Thoracic aorta (tissue), 2 donors: ENCODE measurements around the gene CASTOR2. TPM values are rescaled to one million over a fixed set of nuclear protein-coding genes. Genes with fewer than 3 reads are reported as not detected.

Experiments
- ATAC-seq: fragments of 150-250 bp; one replicate; pipeline ENCODE4 v1.8.0; 2017; ENCODE audit warnings: low read depth; ENCODE audit not compliant: insufficient number of reproducible peaks, low FRiP score
- DNase-seq: peaks from one replicate; pipeline ENCODE4 v3.0.0-alpha.2; 2020; ENCODE audit warnings: low spot score
- H3K27ac ChIP-seq, 2 donors: fragments of 200-600 bp; sonication (generic); 1 replicate in 1 of 2; 2 replicates in 1 of 2; pipeline ENCODE4 v1.5.1; 2016; ENCODE audit warnings: mild to moderate bottlenecking in 2 of 2, moderate library complexity in 2 of 2
- H3K27me3 ChIP-seq: fragments of 200-600 bp; sonication (generic); replicated peaks from 2 replicates; pipeline ENCODE4 v1.6.0; 2016; ENCODE audit warnings: mild to moderate bottlenecking; ENCODE audit not compliant: insufficient read depth
- H3K36me3 ChIP-seq: fragments of 200-600 bp; sonication (generic); one replicate; pipeline ENCODE4 v1.5.1; 2016
- H3K4me1 ChIP-seq, 2 donors: fragments of 200-600 bp; sonication (generic); 1 replicate in 1 of 2; 2 replicates in 1 of 2; pipeline versions ENCODE4 v1.5.1 to v1.6.0; 2016; ENCODE audit warnings: low read depth in 2 of 2, mild to moderate bottlenecking in 1 of 2; ENCODE audit not compliant: control insufficient read depth in 1 of 2
- H3K4me3 ChIP-seq: fragments of 200-600 bp; sonication (generic); 2 replicates; pipeline ENCODE4 v1.5.1; 2016; ENCODE audit warnings: mild to moderate bottlenecking
- H3K9me3 ChIP-seq: fragments of 200-600 bp; sonication (generic); 2 replicates; pipeline ENCODE4 v1.5.1; 2016
- CTCF ChIP-seq: fragments of 200-600 bp; sonication (generic); IDR thresholded peaks from one replicate; pipeline ENCODE4 v1.5.1; 2019; ENCODE audit warnings: antibody characterized with exemption
- total RNA-seq, 2 donors: library from RNA; depleted of rRNA; stranded (reverse); fragments of >200 nt; gene quantifications; one replicate each; pipeline versions ENCODE4 v1.1.0 to v1.2.3, GENCODE V29; 2016

Gene CASTOR2
- total RNA-seq, 2 donors from 2014 or later, result 16.3 to 29.9 TPM

- no peak for ATAC-seq
- no peak overlapping the region for H3K27ac ChIP-seq
- no peaks in the 10 kb centered on the region for H3K4me1 ChIP-seq
- H3K36me3 ChIP-seq, result peaks cover 12% of the 10 kb centered on the region
- no peaks in the 10 kb centered on the region for H3K27me3 ChIP-seq
- DNase-seq, result no peak
- H3K4me3 ChIP-seq, result no peak overlapping the region
- no peaks in the 10 kb centered on the region for H3K9me3 ChIP-seq
- no peak for TF ChIP-seq CTCF
Observed at GRCh38 chr7:75024922-75025321, 60.4 kb downstream of the CASTOR2 start.

- Histone ChIP-seq H3K36me3 (peaks cover 5% of the 10 kb centered on the region), H3K9me3 (no peaks in the 10 kb centered on the region)
Observed at GRCh38 chr7:75028299-75028698, 63.8 kb downstream of the CASTOR2 start.

DNA sequence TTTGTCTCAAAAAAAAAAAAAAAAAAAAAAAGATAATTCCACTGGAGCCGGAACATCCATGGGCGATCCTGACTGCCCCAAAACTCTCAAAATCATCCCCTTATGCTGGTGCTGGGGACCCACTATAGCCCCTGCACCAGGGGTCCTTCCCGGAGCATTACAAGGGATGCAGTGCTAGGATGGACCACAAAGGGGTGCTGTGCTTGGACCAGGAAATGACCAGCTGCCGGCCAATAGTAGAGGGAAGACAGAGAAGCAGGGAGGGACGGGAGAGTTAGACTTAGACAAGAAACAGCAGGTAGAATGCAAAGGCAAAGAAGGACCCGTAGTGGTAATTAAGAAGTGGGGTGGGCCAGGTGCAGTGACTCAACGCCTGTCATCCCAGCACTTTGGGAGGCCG, 68.6 kb downstream of the CASTOR2 start:
- no peaks in the 10 kb centered on the region for H3K27me3 ChIP-seq
- no peak for TF ChIP-seq CTCF
- no peaks in the 10 kb centered on the region for H3K4me1 ChIP-seq
- H3K27ac ChIP-seq, result no peak overlapping the region
- DNase-seq (no peak), ATAC-seq (no peak)
- H3K9me3 ChIP-seq, result no peaks in the 10 kb centered on the region
- H3K4me3 ChIP-seq, result no peak overlapping the region
- no peaks in the 10 kb centered on the region for H3K36me3 ChIP-seq

More at GRCh38 chr7:75028299-75028698, 63.8 kb downstream of the CASTOR2 start:
- H3K27ac ChIP-seq, result no peak overlapping the region
- no peak for TF ChIP-seq CTCF
- no peaks in the 10 kb centered on the region for H3K4me1 ChIP-seq
- H3K4me3 ChIP-seq, result no peak overlapping the region
- no peaks in the 10 kb centered on the region for H3K27me3 ChIP-seq
- DNase-seq (no peak), ATAC-seq (no peak)

- no peak for ATAC-seq
Observed at GRCh38 chr7:75033826-75034225, 69.3 kb downstream of the CASTOR2 start.

DNA sequence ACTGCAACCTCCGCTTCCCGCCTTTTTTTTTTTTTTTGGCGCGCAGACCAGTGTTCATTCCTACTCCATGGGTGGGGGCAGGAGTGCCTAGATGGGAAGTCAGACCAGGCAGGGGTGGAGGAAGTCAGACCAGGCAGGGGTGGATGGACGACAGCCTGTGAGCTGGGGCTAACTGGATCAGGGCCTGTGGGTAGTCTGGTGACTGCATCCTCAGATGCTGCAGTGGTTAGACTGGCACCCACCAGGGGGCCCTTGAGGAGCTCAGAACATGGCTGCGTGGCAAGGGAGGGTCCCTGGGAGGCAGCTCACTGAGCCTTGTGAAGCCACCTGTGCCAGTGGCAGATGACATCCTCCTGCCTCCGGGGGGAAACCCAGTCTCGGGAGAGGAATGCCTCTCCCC, 74.0 kb downstream of the CASTOR2 start:
- peaks cover 4% of the 10 kb centered on the region for H3K36me3 ChIP-seq
- no peak for ATAC-seq
- no peak for TF ChIP-seq CTCF
- H3K4me1 ChIP-seq, result no peaks in the 10 kb centered on the region
- no peak for DNase-seq
- H3K9me3 ChIP-seq, result no peaks in the 10 kb centered on the region
- H3K27me3 ChIP-seq, result no peaks in the 10 kb centered on the region
- H3K27ac ChIP-seq, result no peak overlapping the region
- H3K4me3 ChIP-seq, result no peak overlapping the region

More at GRCh38 chr7:75033826-75034225, 69.3 kb downstream of the CASTOR2 start:
- Histone ChIP-seq H3K4me1 (no peaks in the 10 kb centered on the region), H3K9me3 (no peaks in the 10 kb centered on the region), H3K27me3 (no peaks in the 10 kb centered on the region), H3K27ac (no peak overlapping the region), H3K36me3 (no peaks in the 10 kb centered on the region), H3K4me3 (no peak overlapping the region)
- no peak for DNase-seq
- no peak for TF ChIP-seq CTCF
